H1 (cell line): ENCODE data around the gene APP. TPM values are rescaled to one million over a fixed set of nuclear protein-coding genes. Genes with fewer than 3 reads are reported as not detected.

Experiments used
- CTCF ChIA-PET: fragments of 300-600 bp; sonication (Branson Sonifier 250); formaldehyde crosslinking; loops from one replicate; lab custom pipeline; 2021; ENCODE audit not compliant: partially characterized antibody; lab: Charles Lee
- POLR2A ChIA-PET: fragments of 300-600 bp; sonication (Branson Sonifier 250); formaldehyde crosslinking; loops from one replicate; lab custom pipeline; 2021; ENCODE audit warnings: inconsistent platforms; ENCODE audit not compliant: partially characterized antibody; lab: Charles Lee
- DNase-seq, 2 experiments: peaks; one replicate each; pipeline versions ENCODE4 v3.0.0 to v3.0.0-alpha.2; 2010 to 2022; ENCODE audit warnings: low spot score in 2 of 2, low read depth in 1 of 2, mixed read lengths in 1 of 2
- FAIRE-seq: peaks from 2 replicates; lab custom pipeline; 2011; peaks lifted over from hg19 to GRCh38; lab: Jason Lieb, UNC
- H2AFZ ChIP-seq: 2 replicates; pipeline ENCODE4 v1.8.1; 2012; ENCODE audit warnings: low read length, inconsistent platforms
- H2AK5ac ChIP-seq: 2 replicates; pipeline ENCODE4 v1.6.1; 2013; ENCODE audit warnings: low read depth, low read length
- H2BK120ac ChIP-seq: replicated peaks from 2 replicates; pipeline ENCODE3; 2013; ENCODE audit warnings: low read depth, low read length, inconsistent platforms
- H2BK12ac ChIP-seq: 2 replicates; pipeline ENCODE4 v1.6.1; 2013; ENCODE audit warnings: low read depth, low read length
- H2BK15ac ChIP-seq: 2 replicates; pipeline ENCODE4 v1.6.1; 2013; ENCODE audit warnings: low read length
- H2BK20ac ChIP-seq: 2 replicates; pipeline ENCODE4 v1.6.1; 2013; ENCODE audit warnings: low read length
- H2BK5ac ChIP-seq: 2 replicates; pipeline ENCODE4 v1.6.1; 2013; ENCODE audit warnings: low read depth, low read length
- H3K14ac ChIP-seq: 2 replicates; pipeline ENCODE4 v1.6.1; 2013; ENCODE audit warnings: inconsistent platforms; ENCODE audit not compliant: insufficient read length
- H3K18ac ChIP-seq: 2 replicates; pipeline ENCODE4 v1.6.1; 2013; ENCODE audit warnings: low read length; ENCODE audit errors: extremely low read depth
- H3K23ac ChIP-seq: 2 replicates; pipeline ENCODE4 v1.6.1; 2013; ENCODE audit warnings: inconsistent platforms; ENCODE audit not compliant: insufficient read length
- H3K23me2 ChIP-seq: 2 replicates; pipeline ENCODE4 v1.6.1; 2013; ENCODE audit warnings: low read depth, low read length
- H3K27ac ChIP-seq: 2 replicates; pipeline ENCODE4 v1.6.1; 2011; ENCODE audit warnings: low read depth, low read length, inconsistent platforms
- H3K27me3 ChIP-seq, 4 experiments: replicated peaks in 1 of 4; 1 replicate in 1 of 4; 2 replicates in 3 of 4; pipeline versions ENCODE4 v1.6.1 to v1.8.1; 2011 to 2013; ENCODE audit warnings: low read length in 3 of 4, mild to moderate bottlenecking in 3 of 4, inconsistent platforms in 2 of 4, mixed read lengths in 2 of 4, moderate library complexity in 1 of 4; ENCODE audit not compliant: control insufficient read depth in 3 of 4, insufficient read depth in 3 of 4; ENCODE audit errors: extremely low read depth in 1 of 4
- H3K36me3 ChIP-seq, 4 experiments: 2 replicates each; pipeline versions ENCODE4 v1.6.1 to v1.8.1; 2011 to 2013; ENCODE audit warnings: mild to moderate bottlenecking in 4 of 4, low read length in 3 of 4, moderate library complexity in 2 of 4, control low read depth in 1 of 4, inconsistent platforms in 1 of 4; ENCODE audit not compliant: insufficient read depth in 4 of 4, control insufficient read depth in 2 of 4
- H3K4ac ChIP-seq: replicated peaks from 2 replicates; pipeline ENCODE3; 2013; ENCODE audit warnings: low read length, low read depth, mixed read lengths, inconsistent platforms; ENCODE audit not compliant: insufficient read length
- H3K4me1 ChIP-seq, 4 experiments: replicated peaks in 1 of 4; 1 replicate in 1 of 4; 2 replicates in 3 of 4; pipeline versions ENCODE4 v1.6.1 to v1.8.1; 2011 to 2013; ENCODE audit warnings: low read length in 3 of 4, inconsistent platforms in 2 of 4, mixed read lengths in 1 of 4; ENCODE audit not compliant: insufficient read depth in 4 of 4, control insufficient read depth in 3 of 4
- H3K4me2 ChIP-seq, 2 experiments: 2 replicates each; pipeline versions ENCODE4 v1.6.1 to v1.8.1; 2011 to 2013; ENCODE audit warnings: low read depth in 2 of 2, low read length in 2 of 2, control low read depth in 1 of 2, inconsistent platforms in 1 of 2, mild to moderate bottlenecking in 1 of 2; ENCODE audit not compliant: insufficient read depth in 1 of 2
- H3K4me3 ChIP-seq, 4 experiments: fragments of 200-600, 300-600 bp in 1 of 4; sonication (generic), shearing (Covaris generic), sonication (Bioruptor Twin) in 1 of 4; 2 replicates each; pipeline versions ENCODE4 v1.5.1 to v1.8.1; 2011 to 2016; ENCODE audit warnings: low read length in 4 of 4, low read depth in 3 of 4, control low read depth in 2 of 4, inconsistent platforms in 2 of 4, mild to moderate bottlenecking in 2 of 4, mixed read lengths in 1 of 4, moderate library complexity in 1 of 4; ENCODE audit not compliant: insufficient read depth in 2 of 4; ENCODE audit errors: extremely low read depth in 1 of 4
- H3K56ac ChIP-seq: replicated peaks from 2 replicates; pipeline ENCODE3; 2013; ENCODE audit warnings: low read depth, mild to moderate bottlenecking, mixed read lengths, low read length, inconsistent platforms; ENCODE audit not compliant: insufficient read length
- H3K79me1 ChIP-seq: 2 replicates; pipeline ENCODE4 v1.6.1; 2013; ENCODE audit warnings: low read depth, low read length, control low read depth
- H3K79me2 ChIP-seq, 2 experiments: 2 replicates each; pipeline versions ENCODE4 v1.6.1 to v1.8.1; 2012 to 2013; ENCODE audit warnings: low read length in 2 of 2, mild to moderate bottlenecking in 2 of 2, inconsistent platforms in 1 of 2; ENCODE audit not compliant: insufficient read depth in 2 of 2, control insufficient read depth in 1 of 2
- H3K9ac ChIP-seq, 4 experiments: replicated peaks in 1 of 4; 1 replicate in 1 of 4; 2 replicates in 3 of 4; pipeline versions ENCODE4 v1.6.1 to v1.8.1; 2011 to 2013; ENCODE audit warnings: low read depth in 3 of 4, low read length in 3 of 4, control low read depth in 2 of 4, mild to moderate bottlenecking in 2 of 4, moderate library complexity in 2 of 4, inconsistent platforms in 1 of 4; ENCODE audit errors: extremely low read depth in 1 of 4
- H3K9me3 ChIP-seq, 2 experiments: 2 replicates each; pipeline versions ENCODE4 v1.6.1 to v1.8.1; 2012 to 2013; ENCODE audit warnings: mild to moderate bottlenecking in 2 of 2, moderate library complexity in 2 of 2, control low read depth in 1 of 2, inconsistent platforms in 1 of 2, low read depth in 1 of 2, low read length in 1 of 2, mixed read lengths in 1 of 2; ENCODE audit not compliant: insufficient read depth in 2 of 2
- H4K20me1 ChIP-seq, 2 experiments: replicated peaks in 1 of 2; 2 replicates each; pipeline versions ENCODE3 to v1.8.1; 2011 to 2013; ENCODE audit warnings: inconsistent platforms in 2 of 2, low read length in 2 of 2, mild to moderate bottlenecking in 1 of 2; ENCODE audit not compliant: insufficient read depth in 2 of 2, control insufficient read depth in 1 of 2
- H4K5ac ChIP-seq: 2 replicates; pipeline ENCODE4 v1.6.1; 2013; ENCODE audit warnings: low read length, low read depth, mixed read lengths, inconsistent platforms; ENCODE audit not compliant: insufficient read length
- H4K8ac ChIP-seq: 2 replicates; pipeline ENCODE4 v1.8.0; 2013; ENCODE audit warnings: mild to moderate bottlenecking, moderate library complexity, low read length, inconsistent platforms; ENCODE audit not compliant: insufficient read depth; ENCODE audit errors: extremely low read depth
- H4K91ac ChIP-seq: replicated peaks from 2 replicates; pipeline ENCODE3; 2013; ENCODE audit warnings: low read length, mixed read lengths, inconsistent platforms; ENCODE audit not compliant: insufficient read length
- CEBPB ChIP-seq: IDR thresholded peaks from 2 replicates; pipeline ENCODE4 v1.6.1; 2012; ENCODE audit warnings: low read depth, low read length
- EP300 ChIP-seq, 2 experiments: IDR thresholded peaks; 1 replicate in 1 of 2; 2 replicates in 1 of 2; pipeline ENCODE4 v1.6.1; 2011 to 2012; ENCODE audit warnings: low read depth in 2 of 2, low read length in 2 of 2, mild to moderate bottlenecking in 2 of 2, borderline replicate concordance in 1 of 2, inconsistent platforms in 1 of 2, moderate library complexity in 1 of 2
- JUN ChIP-seq: IDR thresholded peaks from 2 replicates; pipeline ENCODE4 v1.6.1; 2011; ENCODE audit warnings: low read depth, mild to moderate bottlenecking, improper control_type of control experiment, low read length
- POLR2A ChIP-seq, 2 experiments: IDR thresholded peaks; 1 replicate in 1 of 2; 2 replicates in 1 of 2; pipeline ENCODE4 v1.6.1; 2011; ENCODE audit warnings: low read depth in 2 of 2, low read length in 2 of 2, mild to moderate bottlenecking in 2 of 2; ENCODE audit errors: control extremely low read depth in 1 of 2
- POLR2AphosphoS5 ChIP-seq: IDR thresholded peaks from 2 replicates; pipeline ENCODE4 v1.6.1; 2011; ENCODE audit warnings: low read depth, low read length
- POU5F1 ChIP-seq: IDR thresholded peaks from 2 replicates; pipeline ENCODE4 v1.6.1; 2011; ENCODE audit warnings: low read depth, mild to moderate bottlenecking, low read length, moderate library complexity
- RAD21 ChIP-seq, 2 experiments: IDR thresholded peaks in 1 of 2; conservative IDR thresholded peaks in 1 of 2; 2 replicates each; pipeline ENCODE4 v1.6.1; 2011; ENCODE audit warnings: low read depth in 2 of 2, low read length in 2 of 2, improper control_type of control experiment in 1 of 2, inconsistent platforms in 1 of 2, mild to moderate bottlenecking in 1 of 2, moderate library complexity in 1 of 2
- TAF7 ChIP-seq: optimal IDR thresholded peaks from 2 replicates; pipeline ENCODE3; 2011; ENCODE audit warnings: low read depth, mild to moderate bottlenecking, inconsistent platforms, low read length, moderate library complexity, borderline replicate concordance
- TEAD4 ChIP-seq: IDR thresholded peaks from 2 replicates; pipeline ENCODE4 v1.6.1; 2012; ENCODE audit warnings: low read depth, low read length, inconsistent platforms, mixed read lengths
- USF2 ChIP-seq: IDR thresholded peaks from 2 replicates; pipeline ENCODE4 v1.6.1; 2011; ENCODE audit warnings: low read length, improper control_type of control experiment
- WGBS, 2 experiments: shearing (Covaris generic) in 1 of 2; methylation state at CpG; one replicate each; pipeline versions ENCODE4 v1.1.6 to v1.1.7; 2013 to 2015; ENCODE audit warnings: low lambda C conversion rate in 2 of 2, mixed read lengths in 2 of 2, inconsistent platforms in 1 of 2, low coverage in 1 of 2, missing lambda C conversion rate in 1 of 2; ENCODE audit not compliant: insufficient replicate concordance in 2 of 2, insufficient coverage in 1 of 2, insufficient read length in 1 of 2; ENCODE audit errors: extremely low coverage in 1 of 2, missing lambda C conversion rate in 1 of 2; 5-methylcytosine and 5-hydroxymethylcytosine counted together
- polyA plus RNA-seq, 7 experiments: library from polyadenylated mRNA; depleted of rRNA in 3 of 7; stranded (reverse) in 5 of 7; unstranded in 2 of 7; fragments of >200 nt in 5 of 7; fragments of 200-250 nt in 2 of 7; gene quantifications; 1 replicate in 5 of 7; 2 replicates in 1 of 7; 4 replicates in 1 of 7; pipeline versions ENCODE4 v1.2.1 to v1.2.3, GENCODE V29; 2011 to 2013; ENCODE audit warnings: missing spikeins in 2 of 7, mixed read lengths in 2 of 7
- total RNA-seq: library from RNA; stranded (reverse); fragmentation: NEBNext Ultra II Directional; extraction: Animal tissue kit (Norgen Biotek cat#: 25700); gene quantifications from 2 replicates; pipeline ENCODE4 v1.2.1, GENCODE V29; 2021

APP gene
- total and polyA plus RNA-seq, 2 of the 8 experiments (the other 6 are each of a cell fraction or from before 2014, with no cell fraction given): 375 to 551 TPM

GRCh38 chr21:26120828-26121227 is 49.7 kb downstream of the APP start:
- no peak overlapping the region for H2AFZ ChIP-seq
- no peak overlapping the region for H3K14ac ChIP-seq
- H3K9me3 ChIP-seq: no peaks in the 10 kb centered on the region
- 49% methylated on average over 4 of the region's 4 CpGs; no CpG with 5 or more reads in 1 of the 2 experiments for WGBS, 2 experiments
- no peak overlapping the region for H2BK20ac ChIP-seq
- H3K9ac ChIP-seq: no peak overlapping the region
- H2BK12ac ChIP-seq: no peak overlapping the region
- no peak overlapping the region for H3K27ac ChIP-seq
- H4K5ac ChIP-seq: no peak overlapping the region
- H2BK5ac ChIP-seq: no peak overlapping the region
- peak overlapping the region in 1 of 2 experiments; percentile 14; a peak in 1 of 4 replicates for H3K4me2 ChIP-seq
- H3K27me3 ChIP-seq: no peaks in the 10 kb centered on the region
- no peaks in the 10 kb centered on the region for H3K23me2 ChIP-seq
- H4K8ac ChIP-seq: no peak overlapping the region
- H3K4me1 ChIP-seq: peaks cover 7 to 26% (median 24%) of the 10 kb centered on the region in 4 experiments
- POLR2A ChIA-PET: interaction anchor here (1.0 to 3.0 kb wide), 4 partner anchors 10 to 48 kb away, joined by 3 to 12 read pairs (median 6); no protein-coding TSS in a partner anchor
- H3K79me1 ChIP-seq: peaks cover 3% of the 10 kb centered on the region; the same call in 1 of the 2 replicates
- no peak overlapping the region for H4K91ac ChIP-seq
- no peaks in the 10 kb centered on the region for H3K36me3 ChIP-seq
- no peak overlapping the region for H3K4ac ChIP-seq
- FAIRE-seq (peak; percentile 60), DNase-seq (no peak)
- no peak overlapping the region for H3K56ac ChIP-seq
- H2AK5ac ChIP-seq: no peak overlapping the region
- H3K23ac ChIP-seq: no peak overlapping the region
- TF ChIP-seq EP300 (IDR thresholded peaks at IDR 0.05; ENCODE audit: borderline replicate concordance in 1 of 2, low read depth in 2 of 2, low read length in 2 of 2): 0 out of 3 replicates have a peak, but pooled peaks of 1 of the 2 experiments have one; percentile 21
- no peak for TF ChIP-seq POU5F1
- TF ChIP-seq CEBPB: peak; percentile 43; the same call in 1 of the 2 replicates
- peak; percentile 57 for TF ChIP-seq POLR2AphosphoS5
- peak in 1 of 2 experiments; percentile 53; a peak in 1 of 3 replicates for TF ChIP-seq POLR2A (IDR thresholded peaks at IDR 0.05; ENCODE audit: control extremely low read depth in 1 of 2, low read depth in 2 of 2, low read length in 2 of 2)
- TF ChIP-seq RAD21 (IDR thresholded peaks at IDR 0.05 in 1 of 2, conservative IDR thresholded peaks at IDR 0.05 in 1 of 2; ENCODE audit: low read depth in 2 of 2, low read length in 2 of 2): no peak
- no peak for TF ChIP-seq TAF7
- TF ChIP-seq JUN: no peak
- TF ChIP-seq TEAD4: 0 out of 2 replicates have a peak, but pooled peaks have one; percentile 42
- TF ChIP-seq USF2: peak; percentile 60; the same call in 1 of the 2 replicates
- CTCF ChIA-PET: interaction anchor here (0.6 to 1.8 kb wide), 2 partner anchors 46 to 48 kb away, joined by 3 to 4 read pairs; no protein-coding TSS in a partner anchor
- H2BK120ac ChIP-seq: no peak overlapping the region
- H3K18ac ChIP-seq: no peak overlapping the region
- H3K4me3 ChIP-seq: no peak overlapping the region
- H2BK15ac ChIP-seq: no peak overlapping the region
- peaks cover 15 to 97% of the 10 kb centered on the region in 2 experiments; a peak in 3 of 4 replicates for H3K79me2 ChIP-seq
- H4K20me1 ChIP-seq: peaks cover 15 to 23% of the 10 kb centered on the region in 2 experiments
